CD4-positive, alpha-beta memory T cell (primary cell): ENCODE data around the gene MACO1. TPM values are rescaled to one million over a fixed set of nuclear protein-coding genes. Genes with fewer than 3 reads are reported as not detected.

Source experiments
- CTCF ChIA-PET: fragments of 350-600 bp; sonication (Branson Sonifier 250); formaldehyde crosslinking; loops from one replicate; lab custom pipeline; 2021; ENCODE audit warnings: inconsistent platforms; ENCODE audit not compliant: partially characterized antibody; lab: Charles Lee
- POLR2A ChIA-PET: fragments of 350-600 bp; sonication (Branson Sonifier 250); formaldehyde crosslinking; loops from one replicate; lab custom pipeline; 2021; ENCODE audit not compliant: partially characterized antibody; lab: Charles Lee
- DNase-seq, 5 donors: peaks; one replicate each; pipeline versions ENCODE4 v3.0.0 to v3.0.0-alpha.2; 2020 to 2022; ENCODE audit warnings: mixed read lengths in 1 of 5
- H3K27ac ChIP-seq: one replicate; pipeline ENCODE4 v1.7.0; 2013; ENCODE audit warnings: low read depth, low read length
- H3K27me3 ChIP-seq: 2 replicates; pipeline ENCODE4 v1.7.0; 2013; ENCODE audit warnings: mild to moderate bottlenecking, low read length, moderate library complexity; ENCODE audit not compliant: insufficient read depth
- H3K36me3 ChIP-seq: 2 replicates; pipeline ENCODE4 v1.7.0; 2013; ENCODE audit warnings: mild to moderate bottlenecking, low read length, moderate library complexity; ENCODE audit not compliant: insufficient read depth
- H3K4me1 ChIP-seq: 2 replicates; pipeline ENCODE4 v1.7.0; 2013; ENCODE audit warnings: mild to moderate bottlenecking, low read length, moderate library complexity; ENCODE audit not compliant: insufficient read depth
- H3K4me3 ChIP-seq, 2 donors: one replicate each; pipeline ENCODE4 v1.7.0; 2013; ENCODE audit warnings: low read length in 2 of 2, mild to moderate bottlenecking in 1 of 2
- H3K9me3 ChIP-seq, 2 donors: one replicate each; pipeline ENCODE4 v1.7.0; 2013; ENCODE audit warnings: low read length in 2 of 2, control low read depth in 1 of 2; ENCODE audit not compliant: control insufficient read depth in 1 of 2
- H3K27ac Mint-ChIP-seq, 7 donors: one replicate each; pipeline ENCODE4 v1.8.0; 2020 to 2021; ENCODE audit warnings: mixed read lengths in 7 of 7, mild to moderate bottlenecking in 6 of 7, inconsistent platforms in 3 of 7, moderate library complexity in 3 of 7
- H3K27me3 Mint-ChIP-seq, 2 donors: one replicate each; pipeline ENCODE4 v1.8.0; 2020 to 2021; ENCODE audit warnings: mixed read lengths in 2 of 2
- H3K36me3 Mint-ChIP-seq, 2 donors: one replicate each; pipeline ENCODE4 v1.8.0; 2020 to 2021; ENCODE audit warnings: mixed read lengths in 2 of 2, inconsistent platforms in 1 of 2, mild to moderate bottlenecking in 1 of 2
- H3K4me1 Mint-ChIP-seq, 4 donors: one replicate each; pipeline ENCODE4 v1.8.0; 2020 to 2021; ENCODE audit warnings: mixed read lengths in 4 of 4, mild to moderate bottlenecking in 1 of 4
- H3K4me3 Mint-ChIP-seq, 8 donors: one replicate each; pipeline ENCODE4 v1.8.0; 2020 to 2021; ENCODE audit warnings: mixed read lengths in 8 of 8, mild to moderate bottlenecking in 7 of 8, moderate library complexity in 6 of 8, inconsistent platforms in 3 of 8
- H3K9me3 Mint-ChIP-seq, 8 donors: one replicate each; pipeline ENCODE4 v1.8.0; 2020 to 2021; ENCODE audit warnings: mixed read lengths in 8 of 8, mild to moderate bottlenecking in 5 of 8, inconsistent platforms in 3 of 8, moderate library complexity in 1 of 8
- intact Hi-C: fragments of 100-400 bp; cut with micrococcal nuclease; formaldehyde crosslinking; loops from one replicate; pipeline ENCODE4 v1.15.1; 2023
- polyA plus RNA-seq, 2 donors: library from polyadenylated mRNA; unstranded; fragments of 300-500 nt; fragmentation: Illumina TruSeq; gene quantifications; one replicate each; pipeline ENCODE4 v1.2.3, GENCODE V29; 2021
- total RNA-seq, 2 experiments: library from RNA; stranded (reverse); gene quantifications; one replicate each; pipeline ENCODE4 v1.2.3, GENCODE V29; 2021

Gene MACO1
- total and polyA plus RNA-seq, 4 experiments from 2014 or later = 3.1 to 20.6 (median 14.5) TPM

DNA sequence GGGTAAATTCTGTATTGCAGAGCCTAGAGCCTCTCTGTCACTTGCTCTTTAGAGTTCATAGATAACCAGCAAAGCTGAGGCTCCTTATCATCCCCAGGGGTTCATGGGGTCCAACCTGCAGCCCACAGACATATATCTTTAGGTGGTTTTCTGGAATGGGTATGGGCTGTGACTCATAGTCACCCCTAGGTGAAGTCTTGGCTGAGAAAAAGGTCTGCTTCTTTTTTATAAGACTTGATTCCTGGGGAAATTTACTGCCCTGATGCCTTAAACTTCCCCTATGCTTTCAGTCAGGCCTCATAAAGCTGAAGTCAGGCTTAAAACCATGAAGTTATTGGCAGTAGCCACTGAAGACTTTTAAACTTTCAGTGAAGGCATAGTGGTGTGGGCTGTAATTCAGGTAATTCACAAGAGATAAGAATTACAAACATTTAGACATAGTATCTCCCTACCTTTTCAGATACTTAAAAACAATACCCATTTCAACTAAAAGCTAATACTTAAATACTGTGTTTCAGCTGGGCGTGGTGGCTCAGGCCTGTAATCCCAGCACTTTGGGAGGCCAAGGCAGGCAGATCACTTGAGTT, 46.8 kb downstream of the MACO1 start:
- Mint-ChIP-seq H3K4me1 (peaks cover 23 to 41% (median 32%) of the 10 kb centered on the region in 4 donors), H3K27me3 (no peaks in the 10 kb centered on the region), H3K9me3 (no peaks in the 10 kb centered on the region), H3K4me3 (no peak overlapping the region), H3K36me3 (peaks cover 3 to 16% of the 10 kb centered on the region in 2 donors), H3K27ac (peak overlapping the region in 3 of 7 donors; percentile 8 to 55 (median 35))
- H3K4me1 ChIP-seq = peaks cover 34% of the 10 kb centered on the region
- H3K27me3 ChIP-seq = no peaks in the 10 kb centered on the region
- H3K9me3 ChIP-seq = no peaks in the 10 kb centered on the region
- ChIA-PET POLR2A (interaction anchor here (1.4 kb wide), 1 partner anchor 10 kb away, joined by 3 read pairs; no protein-coding TSS in a partner anchor), CTCF (interaction anchor here (2.1 to 3.4 kb wide), 2 partner anchors 9 to 13 kb away, joined by 6 to 20 read pairs; no protein-coding TSS in a partner anchor)
- H3K36me3 ChIP-seq = no peaks in the 10 kb centered on the region
- no peak overlapping the region for H3K4me3 ChIP-seq
- no peak for DNase-seq
- H3K27ac ChIP-seq = no peak overlapping the region
- intact Hi-C loops = no loop called here

DNA sequence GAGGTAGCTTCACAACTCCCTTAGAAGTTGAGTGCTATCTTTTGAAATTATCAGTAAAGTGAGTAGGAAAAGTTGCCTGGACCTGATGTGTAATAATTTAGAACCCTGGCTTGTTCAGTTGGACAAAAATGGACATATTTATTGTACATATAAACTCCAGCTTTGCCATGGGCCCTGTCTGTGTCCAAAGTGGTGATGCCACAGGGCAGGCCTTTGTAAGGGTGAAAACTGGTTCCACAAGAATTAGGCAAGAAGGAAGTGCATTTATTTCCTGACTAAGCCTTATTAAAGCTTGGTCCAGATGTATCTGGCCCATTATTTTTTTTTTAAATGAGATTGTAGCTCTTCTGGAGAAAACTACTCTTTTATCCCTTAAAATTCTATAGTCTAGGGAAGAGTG, 47.9 kb downstream of the MACO1 start:
- ChIA-PET POLR2A (no interaction called here), CTCF (interaction anchor here (2.1 kb wide), 1 partner anchor 12 kb away, joined by 6 read pairs; no protein-coding TSS in a partner anchor)
- H3K27ac Mint-ChIP-seq = peak overlapping the region in 1 of 7 donors; percentile 8
- no peak overlapping the region for H3K4me3 ChIP-seq
- H3K36me3 Mint-ChIP-seq = peaks cover 6 to 21% of the 10 kb centered on the region in 2 donors
- peaks cover 28% of the 10 kb centered on the region for H3K4me1 ChIP-seq
- DNase-seq = no peak
- H3K4me3 Mint-ChIP-seq = no peak overlapping the region
- no peaks in the 10 kb centered on the region for H3K9me3 ChIP-seq
- no peaks in the 10 kb centered on the region for H3K9me3 Mint-ChIP-seq
- no peak overlapping the region for H3K27ac ChIP-seq
- H3K27me3 ChIP-seq = no peaks in the 10 kb centered on the region
- peaks cover 16 to 31% (median 22%) of the 10 kb centered on the region in 4 donors for H3K4me1 Mint-ChIP-seq
- intact Hi-C loops = no loop called here
- H3K36me3 ChIP-seq = peaks cover 3% of the 10 kb centered on the region
- H3K27me3 Mint-ChIP-seq = no peaks in the 10 kb centered on the region

DNA sequence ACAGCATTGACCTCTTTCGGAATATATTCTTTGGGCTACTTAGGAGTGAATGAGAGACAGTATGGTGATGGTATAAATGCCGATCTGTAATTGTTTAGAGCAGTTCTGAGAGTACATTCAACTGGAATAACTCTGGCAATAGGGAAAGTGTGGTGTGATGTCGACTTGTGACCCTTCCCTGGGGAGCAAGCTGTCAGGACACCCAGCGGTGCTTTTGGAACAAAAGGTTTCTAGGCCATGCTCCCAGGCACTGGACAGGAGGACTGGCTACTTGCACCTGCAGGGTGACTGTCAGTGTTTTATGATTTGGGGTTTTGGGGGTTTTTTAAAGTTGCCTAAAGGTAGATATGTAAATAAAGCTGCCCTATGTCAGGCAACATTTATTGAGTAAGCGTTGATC, 50.9 kb downstream of the MACO1 start:
- Histone ChIP-seq H3K27me3 (no peaks in the 10 kb centered on the region), H3K36me3 (peaks cover 16% of the 10 kb centered on the region), H3K4me3 (no peak overlapping the region), H3K4me1 (peaks cover 7% of the 10 kb centered on the region), H3K27ac (no peak overlapping the region), H3K9me3 (no peaks in the 10 kb centered on the region)
- peak overlapping the region in 3 of 7 donors; percentile 30 to 48 (median 43) for H3K27ac Mint-ChIP-seq
- CTCF ChIA-PET = no interaction called here
- intact Hi-C loops = no loop called here
- H3K4me3 Mint-ChIP-seq = no peak overlapping the region
- POLR2A ChIA-PET = interaction anchor here (0.6 kb wide), 1 partner anchor 89 kb away, joined by 3 read pairs; no protein-coding TSS in a partner anchor
- peaks cover 17 to 32% of the 10 kb centered on the region in 2 donors for H3K36me3 Mint-ChIP-seq
- peaks cover 3 to 14% (median 8%) of the 10 kb centered on the region in 4 donors for H3K4me1 Mint-ChIP-seq
- no peaks in the 10 kb centered on the region for H3K27me3 Mint-ChIP-seq
- no peak for DNase-seq
- no peaks in the 10 kb centered on the region for H3K9me3 Mint-ChIP-seq

DNA sequence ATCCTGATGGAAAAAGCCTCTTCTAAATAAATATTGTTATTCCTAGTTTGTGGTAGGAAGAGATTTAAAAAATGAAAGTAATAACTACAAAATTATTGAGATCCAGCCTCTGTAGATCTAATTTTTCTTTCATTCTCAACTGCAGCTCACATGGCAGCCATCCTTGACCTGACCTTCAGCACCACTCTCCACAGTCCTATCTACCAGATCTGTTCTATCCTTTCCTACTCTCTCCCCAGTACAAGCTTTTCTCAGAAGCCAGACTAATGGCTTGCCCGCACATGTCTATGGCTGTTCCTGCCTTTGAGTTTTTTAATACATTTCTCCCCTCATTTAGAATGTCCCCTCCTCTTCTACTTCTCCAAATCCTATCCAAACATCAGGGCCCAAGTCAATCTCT, 51.5 kb downstream of the MACO1 start:
- ChIA-PET CTCF (no interaction called here), POLR2A (interaction anchor here (0.6 kb wide), 1 partner anchor 88 kb away, joined by 3 read pairs; no protein-coding TSS in a partner anchor)
- Histone ChIP-seq H3K27me3 (no peaks in the 10 kb centered on the region), H3K4me3 (no peak overlapping the region), H3K4me1 (peaks cover 7% of the 10 kb centered on the region), H3K9me3 (no peaks in the 10 kb centered on the region), H3K27ac (no peak overlapping the region), H3K36me3 (peaks cover 19% of the 10 kb centered on the region)
- Mint-ChIP-seq H3K4me3 (no peak overlapping the region), H3K27ac (peak overlapping the region in 5 of 7 donors; percentile 30 to 80 (median 36)), H3K36me3 (peaks cover 21 to 32% of the 10 kb centered on the region in 2 donors), H3K4me1 (peaks cover 2 to 14% (median 7%) of the 10 kb centered on the region in 4 donors), H3K27me3 (no peaks in the 10 kb centered on the region), H3K9me3 (no peaks in the 10 kb centered on the region)
- intact Hi-C loops = no loop called here
- DNase-seq = no peak

DNA sequence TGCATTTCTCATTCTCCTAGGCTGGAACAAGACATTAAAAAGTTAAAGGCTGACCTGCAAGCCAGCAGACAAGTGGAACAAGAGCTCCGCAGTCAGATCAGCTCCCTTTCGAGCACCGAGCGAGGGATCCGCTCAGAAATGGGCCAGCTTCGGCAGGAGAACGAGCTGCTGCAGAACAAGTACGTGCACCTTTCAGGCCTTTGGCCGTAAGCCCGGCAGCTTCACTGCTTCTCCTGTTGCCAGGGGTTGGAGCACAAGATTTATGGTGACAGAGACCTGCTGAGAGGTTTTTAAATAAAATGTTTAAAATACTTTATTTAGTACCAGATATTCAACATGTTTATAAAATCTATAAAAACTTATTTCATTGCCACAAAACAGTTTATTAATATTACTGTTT, 53.4 kb downstream of the MACO1 start:
- DNase-seq = no peak
- peaks cover 21% of the 10 kb centered on the region for H3K36me3 ChIP-seq
- H3K27ac Mint-ChIP-seq = peak overlapping the region in 1 of 7 donors; percentile 50
- no peak overlapping the region for H3K4me3 Mint-ChIP-seq
- no peaks in the 10 kb centered on the region for H3K9me3 ChIP-seq
- no peaks in the 10 kb centered on the region for H3K27me3 Mint-ChIP-seq
- peaks cover 26 to 37% of the 10 kb centered on the region in 2 donors for H3K36me3 Mint-ChIP-seq
- intact Hi-C loops = no loop called here
- H3K27ac ChIP-seq = no peak overlapping the region
- ChIA-PET CTCF (no interaction called here), POLR2A (no interaction called here)
- peaks cover 5 to 12% (median 9%) of the 10 kb centered on the region in 4 donors for H3K4me1 Mint-ChIP-seq
- no peak overlapping the region for H3K4me3 ChIP-seq
- H3K4me1 ChIP-seq = peaks cover 7% of the 10 kb centered on the region
- H3K27me3 ChIP-seq = no peaks in the 10 kb centered on the region
- no peaks in the 10 kb centered on the region for H3K9me3 Mint-ChIP-seq

DNA sequence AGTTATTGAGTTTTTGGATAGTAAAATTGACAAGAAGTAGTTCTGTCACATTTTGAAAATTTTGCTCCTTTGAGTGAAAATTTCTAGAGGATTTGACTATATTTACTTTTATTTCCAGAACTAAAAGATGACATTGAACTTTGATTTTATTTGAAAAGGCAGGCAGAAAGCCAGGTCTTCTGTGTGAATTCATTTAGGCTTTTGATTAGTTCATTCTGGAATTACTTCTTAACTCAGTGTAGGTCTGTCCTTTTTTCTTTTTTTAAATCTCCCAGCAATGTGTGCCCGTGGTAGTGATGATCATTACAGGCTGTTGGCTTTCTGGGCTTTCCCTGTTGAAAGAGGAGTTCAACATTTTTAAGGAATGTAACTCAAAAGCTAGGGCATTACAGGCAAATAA, 53.8 kb downstream of the MACO1 start:
- Histone ChIP-seq H3K27me3 (no peaks in the 10 kb centered on the region), H3K27ac (no peak overlapping the region), H3K9me3 (no peaks in the 10 kb centered on the region), H3K4me3 (no peak overlapping the region), H3K4me1 (peaks cover 7% of the 10 kb centered on the region), H3K36me3 (peaks cover 25% of the 10 kb centered on the region)
- peak overlapping the region in 2 of 7 donors; percentile 7 to 29 for H3K27ac Mint-ChIP-seq
- ChIA-PET CTCF (no interaction called here), POLR2A (no interaction called here)
- DNase-seq = no peak
- intact Hi-C loops = no loop called here
- H3K4me3 Mint-ChIP-seq = no peak overlapping the region
- H3K27me3 Mint-ChIP-seq = no peaks in the 10 kb centered on the region
- peaks cover 5 to 13% (median 9%) of the 10 kb centered on the region in 4 donors for H3K4me1 Mint-ChIP-seq
- no peaks in the 10 kb centered on the region for H3K9me3 Mint-ChIP-seq
- peaks cover 29 to 41% of the 10 kb centered on the region in 2 donors for H3K36me3 Mint-ChIP-seq

DNA sequence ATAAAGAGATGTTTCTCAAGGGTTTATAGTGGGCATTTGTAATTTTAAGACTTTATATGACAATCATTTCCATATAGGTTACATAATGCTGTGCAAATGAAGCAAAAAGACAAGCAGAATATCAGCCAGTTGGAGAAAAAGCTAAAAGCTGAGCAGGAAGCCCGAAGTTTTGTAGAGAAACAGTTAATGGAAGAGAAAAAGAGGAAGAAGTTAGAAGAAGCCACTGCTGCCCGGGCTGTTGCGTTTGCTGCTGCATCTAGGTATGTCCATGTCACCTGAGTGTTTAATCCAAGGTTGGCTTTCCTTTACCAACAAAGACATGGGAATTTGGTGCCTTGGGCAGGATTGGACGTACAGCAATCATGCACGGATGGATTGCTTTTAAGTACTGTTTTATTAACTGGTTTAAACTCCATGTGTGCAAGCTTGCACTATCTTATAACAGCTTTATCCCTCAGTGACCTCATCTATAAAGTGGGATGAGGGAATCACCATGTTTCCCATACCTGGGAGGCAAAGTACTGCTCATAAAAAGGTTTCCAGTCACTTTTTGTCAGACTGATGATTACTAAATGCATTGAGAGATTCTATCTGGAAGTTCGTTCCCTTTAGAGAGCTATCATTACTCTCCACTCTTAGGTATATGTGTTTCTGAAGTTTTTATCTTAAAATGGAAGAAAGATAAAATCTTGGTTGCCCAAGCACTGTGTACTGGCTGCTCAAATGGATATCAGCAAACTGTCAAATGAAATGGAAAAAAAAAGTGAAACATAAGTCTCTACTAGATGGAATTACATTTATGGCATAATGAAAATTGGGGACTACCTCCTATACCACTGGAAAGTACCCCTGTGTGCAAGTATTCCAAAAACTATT, 55.1 kb downstream of the MACO1 start:
- peaks cover 35% of the 10 kb centered on the region for H3K36me3 ChIP-seq
- H3K27ac ChIP-seq = no peak overlapping the region
- H3K27me3 ChIP-seq = no peaks in the 10 kb centered on the region
- H3K36me3 Mint-ChIP-seq = peaks cover 37 to 49% of the 10 kb centered on the region in 2 donors
- H3K4me1 Mint-ChIP-seq = peaks cover 5 to 17% (median 9%) of the 10 kb centered on the region in 4 donors
- H3K9me3 Mint-ChIP-seq = no peaks in the 10 kb centered on the region
- intact Hi-C loops = no loop called here
- H3K27me3 Mint-ChIP-seq = no peaks in the 10 kb centered on the region
- ChIA-PET POLR2A (no interaction called here), CTCF (interaction anchor here (1.0 to 4.0 kb wide), 4 partner anchors 9 to 49 kb away, joined by 3 to 20 read pairs (median 9); no protein-coding TSS in a partner anchor)
- peak overlapping the region in 4 of 7 donors; percentile 4 to 44 (median 24) for H3K27ac Mint-ChIP-seq
- no peak overlapping the region for H3K4me3 Mint-ChIP-seq
- no peak for DNase-seq
- no peak overlapping the region for H3K4me3 ChIP-seq
- H3K9me3 ChIP-seq = no peaks in the 10 kb centered on the region
- H3K4me1 ChIP-seq = peaks cover 14% of the 10 kb centered on the region
